ENCODE data around the gene RPS6KA2. TPM values are rescaled to one million over a fixed set of nuclear protein-coding genes. Genes with fewer than 3 reads are reported as not detected.

RPS6KA2 gene
- polyA plus RNA-seq = 4.9 TPM

GRCh38 chr6:166627033-166627874 is at the start of gene RPS6KA2:
RPS6KA2 (minus strand) TSS chr6:166627251; CDS start chr6:166627019, 232 bp downstream.
- Mint-ChIP-seq H3K4me3 (peak within 1 kb of the TSS; percentile 95 to 99 (median 98)), H3K27me3 (peaks cover 42% of the 10 kb centered on the region), H3K36me3 (no peaks in the 10 kb centered on the region), H3K4me1 (peaks cover 0 to 17% (median 11%) of the 10 kb centered on the region in 3 donors), H3K9me3 (no peaks in the 10 kb centered on the region), H3K27ac (peak within 1 kb of the TSS; percentile 60 to 95 (median 91))

- no peaks in the 10 kb centered on the region for H3K9me3 Mint-ChIP-seq
- peaks cover 0 to 3% (median 2%) of the 10 kb centered on the region in 3 donors for H3K4me1 Mint-ChIP-seq
- peaks cover 24% of the 10 kb centered on the region for H3K27me3 Mint-ChIP-seq
- H3K36me3 Mint-ChIP-seq = peaks cover 2% of the 10 kb centered on the region
- no peak overlapping the region for H3K27ac Mint-ChIP-seq
- H3K4me3 Mint-ChIP-seq = no peak overlapping the region
Measured at GRCh38 chr6:166676270-166676860, 49.3 kb upstream of the RPS6KA2 start.

- H3K27ac Mint-ChIP-seq = no peak overlapping the region
- peaks cover 0 to 3% (median 2%) of the 10 kb centered on the region in 3 donors for H3K4me1 Mint-ChIP-seq
- peaks cover 24% of the 10 kb centered on the region for H3K27me3 Mint-ChIP-seq
- H3K9me3 Mint-ChIP-seq = no peaks in the 10 kb centered on the region
- no peak overlapping the region for H3K4me3 Mint-ChIP-seq
- H3K36me3 Mint-ChIP-seq = peaks cover 2% of the 10 kb centered on the region
Measured at GRCh38 chr6:166675736-166676135, 48.7 kb upstream of the RPS6KA2 start.

GRCh38 chr6:166673309-166673708 is 46.3 kb upstream of the RPS6KA2 start:
- peak overlapping the region in 1 of 3 donors; percentile 31 for H3K27ac Mint-ChIP-seq
- H3K4me3 Mint-ChIP-seq = no peak overlapping the region
- peaks cover 2% of the 10 kb centered on the region for H3K36me3 Mint-ChIP-seq
- peaks cover 0 to 3% (median 2%) of the 10 kb centered on the region in 3 donors for H3K4me1 Mint-ChIP-seq
- no peaks in the 10 kb centered on the region for H3K9me3 Mint-ChIP-seq
- H3K27me3 Mint-ChIP-seq = peaks cover 34% of the 10 kb centered on the region

GRCh38 chr6:166672624-166673206 is 45.7 kb upstream of the RPS6KA2 start:
- no peak overlapping the region for H3K4me3 Mint-ChIP-seq
- no peaks in the 10 kb centered on the region for H3K9me3 Mint-ChIP-seq
- H3K36me3 Mint-ChIP-seq = peaks cover 2% of the 10 kb centered on the region
- peaks cover 0 to 3% (median 2%) of the 10 kb centered on the region in 3 donors for H3K4me1 Mint-ChIP-seq
- H3K27me3 Mint-ChIP-seq = peaks cover 36% of the 10 kb centered on the region
- peak overlapping the region in 1 of 3 donors; percentile 16 for H3K27ac Mint-ChIP-seq

- peak overlapping the region in 1 of 4 donors; percentile 25 for H3K4me3 Mint-ChIP-seq
- peaks cover 0 to 3% (median 2%) of the 10 kb centered on the region in 3 donors for H3K4me1 Mint-ChIP-seq
- no peaks in the 10 kb centered on the region for H3K9me3 Mint-ChIP-seq
- peaks cover 2% of the 10 kb centered on the region for H3K36me3 Mint-ChIP-seq
- H3K27me3 Mint-ChIP-seq = peaks cover 36% of the 10 kb centered on the region
- H3K27ac Mint-ChIP-seq = no peak overlapping the region
Measured at GRCh38 chr6:166672146-166672545, 45.1 kb upstream of the RPS6KA2 start.

GRCh38 chr6:166671434-166672081 is 44.5 kb upstream of the RPS6KA2 start:
- Mint-ChIP-seq H3K4me1 (peaks cover 0 to 3% (median 2%) of the 10 kb centered on the region in 3 donors), H3K27me3 (peaks cover 41% of the 10 kb centered on the region), H3K36me3 (peaks cover 2% of the 10 kb centered on the region), H3K4me3 (peak overlapping the region in 1 of 4 donors; percentile 25), H3K27ac (no peak overlapping the region), H3K9me3 (no peaks in the 10 kb centered on the region)

GRCh38 chr6:166670894-166671293 is 43.8 kb upstream of the RPS6KA2 start:
- Mint-ChIP-seq H3K27ac (no peak overlapping the region), H3K4me1 (peaks cover 0 to 3% (median 2%) of the 10 kb centered on the region in 3 donors), H3K36me3 (peaks cover 2% of the 10 kb centered on the region), H3K4me3 (no peak overlapping the region), H3K27me3 (peaks cover 41% of the 10 kb centered on the region), H3K9me3 (no peaks in the 10 kb centered on the region)

GRCh38 chr6:166670013-166670412 is 43.0 kb upstream of the RPS6KA2 start:
- Mint-ChIP-seq H3K27ac (no peak overlapping the region), H3K36me3 (no peaks in the 10 kb centered on the region), H3K4me3 (no peak overlapping the region), H3K9me3 (no peaks in the 10 kb centered on the region), H3K27me3 (peaks cover 41% of the 10 kb centered on the region), H3K4me1 (peaks cover 0 to 3% (median 2%) of the 10 kb centered on the region in 3 donors)

- Mint-ChIP-seq H3K9me3 (no peaks in the 10 kb centered on the region), H3K4me1 (no peaks in the 10 kb centered on the region), H3K4me3 (no peak overlapping the region), H3K36me3 (no peaks in the 10 kb centered on the region), H3K27ac (no peak overlapping the region), H3K27me3 (peaks cover 32% of the 10 kb centered on the region)
Measured at GRCh38 chr6:166667796-166668610, 41.0 kb upstream of the RPS6KA2 start.

- Mint-ChIP-seq H3K27me3 (peaks cover 15% of the 10 kb centered on the region), H3K27ac (no peak overlapping the region), H3K4me3 (no peak overlapping the region), H3K9me3 (no peaks in the 10 kb centered on the region), H3K36me3 (peaks cover 3% of the 10 kb centered on the region), H3K4me1 (peaks cover 0 to 3% (median 0%) of the 10 kb centered on the region in 3 donors)
Measured at GRCh38 chr6:166664135-166664534, 37.1 kb upstream of the RPS6KA2 start.

GRCh38 chr6:166663568-166663967 is 36.5 kb upstream of the RPS6KA2 start:
- no peaks in the 10 kb centered on the region for H3K9me3 Mint-ChIP-seq
- H3K36me3 Mint-ChIP-seq = peaks cover 3% of the 10 kb centered on the region
- H3K27ac Mint-ChIP-seq = no peak overlapping the region
- H3K4me1 Mint-ChIP-seq = peaks cover 0 to 3% (median 0%) of the 10 kb centered on the region in 3 donors
- H3K4me3 Mint-ChIP-seq = no peak overlapping the region
- H3K27me3 Mint-ChIP-seq = peaks cover 17% of the 10 kb centered on the region

- no peak overlapping the region for H3K27ac Mint-ChIP-seq
- H3K4me1 Mint-ChIP-seq = peaks cover 0 to 4% (median 3%) of the 10 kb centered on the region in 3 donors
- H3K4me3 Mint-ChIP-seq = peak overlapping the region in 1 of 4 donors; percentile 51
- H3K27me3 Mint-ChIP-seq = peaks cover 13% of the 10 kb centered on the region
- H3K9me3 Mint-ChIP-seq = no peaks in the 10 kb centered on the region
- H3K36me3 Mint-ChIP-seq = peaks cover 6% of the 10 kb centered on the region
Measured at GRCh38 chr6:166662690-166663089, 35.6 kb upstream of the RPS6KA2 start.
